GM19035 (cell line): ENCODE data around the gene NPBWR2.

ENCODE experiments used
- ATAC-seq: cut with Tn5 transposase; IDR thresholded peaks from one replicate; pipeline ENCODE4 v1.9.1; 2021; ENCODE audit not compliant: unreplicated experiment

Gene NPBWR2

GRCh38 chr20:64062596-64063388 lies 44.6 kb downstream of the NPBWR2 start, which contains the start of gene TCEA2:
Gene TCEA2 (plus strand): TSS chr20:64063198. CDS start chr20:64063313, 115 bp downstream.
- ATAC-seq = peak; percentile 86

DNA sequence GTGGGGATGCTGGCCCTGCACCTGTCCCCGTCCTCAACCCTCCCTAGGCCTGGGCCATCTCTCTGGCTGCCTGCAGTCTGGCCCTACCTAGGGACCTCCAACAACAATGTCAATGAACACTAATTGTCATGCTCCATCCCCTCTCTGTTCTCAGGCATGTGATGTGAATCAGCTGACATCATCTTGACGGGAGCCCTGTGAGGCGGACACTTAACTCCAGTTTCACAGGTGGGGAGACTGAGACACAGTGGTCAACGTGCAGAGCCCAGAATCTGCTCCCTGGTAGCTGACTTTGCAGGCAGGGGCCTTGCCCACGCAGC lies 45.1 kb downstream of the NPBWR2 start:
- ATAC-seq = no peak

DNA sequence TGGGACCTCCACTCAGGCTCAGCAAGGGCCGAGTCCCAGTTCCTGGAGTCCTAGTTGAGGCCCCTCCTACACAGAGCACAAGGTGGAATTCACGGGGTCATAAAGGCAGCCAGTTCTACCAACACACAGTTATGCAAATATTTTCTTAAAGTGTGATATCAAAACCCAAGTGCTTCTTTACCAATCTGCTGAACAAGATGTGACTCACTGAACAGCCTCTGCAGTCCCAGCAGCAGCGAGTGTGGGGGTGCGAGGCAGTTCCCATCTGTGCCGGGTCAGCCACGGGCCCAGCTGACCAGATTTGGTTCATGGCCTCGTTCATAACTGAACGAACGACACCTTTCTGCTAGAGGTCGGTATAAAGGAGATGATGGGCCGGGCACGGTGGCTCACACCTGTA lies 48.8 kb downstream of the NPBWR2 start:
- ATAC-seq = no peak

DNA sequence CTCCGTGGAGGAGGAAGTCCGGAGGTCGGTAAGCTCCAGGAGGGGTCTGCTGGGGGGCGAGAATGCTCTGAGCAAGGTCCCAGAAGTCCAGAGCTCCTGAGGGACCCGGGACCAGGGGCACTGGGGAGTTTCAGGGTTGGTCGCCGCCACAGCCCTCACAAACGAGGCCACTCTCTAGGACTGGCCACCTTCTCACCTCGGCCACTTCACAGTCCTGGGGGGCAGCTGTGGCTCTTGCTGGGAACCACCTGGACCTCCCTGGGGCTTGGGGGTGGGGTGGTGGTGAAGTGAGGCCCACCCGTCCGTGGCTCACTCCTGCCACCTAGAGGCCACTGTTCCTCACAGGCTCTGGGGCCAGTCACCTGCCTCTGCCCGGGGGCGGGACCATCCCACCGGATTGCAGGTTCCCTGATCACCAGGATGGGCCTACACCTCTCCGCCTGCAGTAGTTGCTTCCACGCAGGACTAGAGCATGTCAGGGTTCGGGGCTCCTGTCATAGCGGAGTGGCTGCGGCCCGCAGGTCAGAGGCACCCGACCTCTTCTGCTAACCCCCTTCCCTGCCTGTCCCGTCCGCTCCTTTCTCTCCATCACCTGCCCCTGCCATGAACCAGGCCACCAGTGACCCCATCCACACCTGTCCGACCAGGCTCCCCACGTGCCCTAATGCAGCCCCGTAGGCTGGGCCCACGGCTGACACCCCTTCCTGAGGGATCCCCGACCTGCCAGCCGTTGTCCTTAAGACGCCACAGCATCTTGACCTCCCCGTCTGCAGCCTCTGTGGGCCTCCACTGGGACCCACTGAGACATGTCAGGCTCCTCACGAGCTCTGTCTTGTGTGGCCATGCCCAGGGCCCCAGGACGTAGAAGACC lies 49.5 kb downstream of the NPBWR2 start:
- ATAC-seq = no peak

- ATAC-seq = no peak
Measured at GRCh38 chr20:64056889-64057627, 50.3 kb downstream of the NPBWR2 start.

GRCh38 chr20:64056639-64056888 lies 50.8 kb downstream of the NPBWR2 start:
- no peak for ATAC-seq

DNA sequence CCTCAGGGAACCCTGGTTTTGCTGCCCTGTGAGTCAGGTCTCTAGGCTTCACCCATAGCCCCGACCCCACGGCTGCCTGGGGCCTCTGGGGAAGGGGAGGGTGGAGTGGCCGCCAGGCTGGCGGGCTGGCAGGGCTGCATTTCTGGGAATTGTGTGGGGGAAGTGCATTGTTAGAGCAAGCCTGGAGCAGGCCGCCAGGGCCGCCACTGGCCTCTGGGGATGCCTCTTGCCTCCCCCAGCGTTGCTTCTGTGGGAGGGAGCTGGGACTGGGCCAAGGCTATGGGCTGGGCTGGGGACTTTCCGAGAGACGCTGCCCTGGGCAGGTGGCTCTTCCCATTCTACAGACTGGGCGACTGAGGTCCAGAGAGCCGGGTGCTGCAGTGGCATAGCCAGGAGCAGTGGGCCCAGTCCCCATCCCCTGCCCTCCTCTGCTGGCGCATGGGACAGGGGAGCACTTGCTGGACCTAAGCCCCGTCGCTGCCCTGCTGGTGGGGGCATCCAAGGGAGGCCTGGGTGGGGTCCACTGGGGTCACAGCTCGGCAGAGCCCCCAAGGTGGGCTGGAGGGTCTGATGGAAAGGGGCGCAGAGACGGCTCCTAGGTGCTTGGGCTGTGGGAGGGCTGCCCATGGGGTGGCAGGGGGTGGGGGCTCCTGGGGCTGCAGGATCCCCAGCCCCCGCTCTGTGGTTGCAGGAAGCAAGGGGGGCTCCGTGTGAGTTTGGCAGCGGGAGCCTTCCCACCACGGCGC lies 51.3 kb downstream of the NPBWR2 start:
- ATAC-seq = no peak

- no peak for ATAC-seq
Measured at GRCh38 chr20:64055396-64055892, 51.9 kb downstream of the NPBWR2 start.

GRCh38 chr20:64053841-64054661 lies 53.3 kb downstream of the NPBWR2 start:
- ATAC-seq = no peak
